H1 (cell line): Measurements from ENCODE around the gene RNASE1. TPM values are rescaled to one million over a fixed set of nuclear protein-coding genes. Genes with fewer than 3 reads are reported as not detected.

Source experiments
- CHD7 ChIP-seq: fragments of 300-600 bp; sonication (generic); IDR thresholded peaks from 2 replicates; pipeline ENCODE4 v1.7.1; 2012; ENCODE audit warnings: low read length, moderate library complexity, mild to moderate bottlenecking, inconsistent platforms; ENCODE audit not compliant: insufficient replicate concordance
- GABPA ChIP-seq: IDR thresholded peaks from 2 replicates; pipeline ENCODE4 v1.6.1; 2011; ENCODE audit warnings: mild to moderate bottlenecking, low read length, moderate library complexity, borderline replicate concordance; ENCODE audit not compliant: insufficient read depth
- polyA plus RNA-seq, 7 experiments: library from polyadenylated mRNA; depleted of rRNA in 3 of 7; stranded (reverse) in 5 of 7; unstranded in 2 of 7; fragments of >200 nt in 5 of 7; fragments of 200-250 nt in 2 of 7; gene quantifications; 1 replicate in 5 of 7; 2 replicates in 1 of 7; 4 replicates in 1 of 7; pipeline versions ENCODE4 v1.2.1 to v1.2.3, GENCODE V29; 2011 to 2013; ENCODE audit warnings: missing spikeins in 2 of 7, mixed read lengths in 2 of 7
- total RNA-seq: library from RNA; stranded (reverse); fragmentation: NEBNext Ultra II Directional; extraction: Animal tissue kit (Norgen Biotek cat#: 25700); gene quantifications from 2 replicates; pipeline ENCODE4 v1.2.1, GENCODE V29; 2021

The RNASE1 gene
- total and polyA plus RNA-seq, 2 of the 8 experiments (the other 6 are each of a cell fraction or from before 2014, with no cell fraction given): 2.2 to 13.4 TPM

- no peak for TF ChIP-seq CHD7
- TF ChIP-seq GABPA: no peak
Measured at GRCh38 chr14:20760950-20761349, 41.7 kb downstream of the RNASE1 start (continued).
